ENCODE results near the gene INPP5A. TPM values are rescaled to one million over a fixed set of nuclear protein-coding genes. Genes with fewer than 3 reads are reported as not detected.

Gene INPP5A
- total RNA-seq, 1 experiment from 2014 or later = 22.6 TPM

DNA sequence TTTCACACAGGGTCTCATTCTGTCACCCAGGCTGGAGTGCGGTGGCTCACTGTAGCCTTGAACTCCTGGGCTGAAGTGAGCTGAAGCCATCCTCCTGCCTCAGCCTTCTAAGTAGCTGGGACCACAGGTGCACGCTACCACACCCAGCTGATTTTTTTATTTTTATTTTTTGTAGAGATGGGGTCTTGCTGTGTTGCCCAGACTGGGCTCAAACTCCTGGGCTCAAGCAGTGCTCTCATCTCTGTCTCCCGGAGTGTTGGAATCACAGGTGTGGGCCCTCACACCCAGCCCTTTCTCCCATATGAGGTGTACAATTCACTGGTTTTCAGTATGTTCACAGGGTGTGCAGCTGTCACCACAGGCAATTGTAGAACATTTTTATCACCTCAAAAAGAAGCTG, 5.2 kb downstream of the INPP5A start:
- Histone ChIP-seq H3K27me3 (ENCODE audit: low read length) (no peaks in the 10 kb centered on the region), H3K9me2 (replicated peaks; ENCODE audit: low read length) (no peaks in the 10 kb centered on the region), H4K20me1 (ENCODE audit: low read length) (peaks cover 20% of the 10 kb centered on the region), H2AFZ (ENCODE audit: low read length) (no peak overlapping the region), H3F3A (ENCODE audit: low read length, unreplicated experiment) (no peaks in the 10 kb centered on the region), H3K4me1 (ENCODE audit: insufficient read depth, low read length) (peaks cover 28% of the 10 kb centered on the region), H3K27ac (ENCODE audit: low read length) (no peak overlapping the region), H3K9me3 (ENCODE audit: low read length) (no peaks in the 10 kb centered on the region), H3K4me3 (ENCODE audit: low read length) (no peak overlapping the region), H3K36me3 (ENCODE audit: low read depth, low read length) (no peaks in the 10 kb centered on the region), H3K4me2 (ENCODE audit: low read length) (no peak overlapping the region), H3K9ac (ENCODE audit: low read length) (no peak overlapping the region), H3K79me2 (ENCODE audit: low read length) (peaks cover 93% of the 10 kb centered on the region)
- no peak for DNase-seq
- intact Hi-C loops (cut with micrococcal nuclease) = no loop called here
- no peak for ATAC-seq
- ChIA-PET CTCF (no interaction called here), POLR2A (ENCODE audit: unreplicated experiment) (no interaction called here)
- no peak for TF ChIP-seq EZH2 (IDR thresholded peaks at IDR 0.05; ENCODE audit: low read length, unreplicated experiment)
- TF ChIP-seq CTCF (conservative IDR thresholded peaks at IDR 0.05; ENCODE audit: low read depth, low read length) = no peak
- no TSS peak for BruUV-seq (replicated peaks)

DNA sequence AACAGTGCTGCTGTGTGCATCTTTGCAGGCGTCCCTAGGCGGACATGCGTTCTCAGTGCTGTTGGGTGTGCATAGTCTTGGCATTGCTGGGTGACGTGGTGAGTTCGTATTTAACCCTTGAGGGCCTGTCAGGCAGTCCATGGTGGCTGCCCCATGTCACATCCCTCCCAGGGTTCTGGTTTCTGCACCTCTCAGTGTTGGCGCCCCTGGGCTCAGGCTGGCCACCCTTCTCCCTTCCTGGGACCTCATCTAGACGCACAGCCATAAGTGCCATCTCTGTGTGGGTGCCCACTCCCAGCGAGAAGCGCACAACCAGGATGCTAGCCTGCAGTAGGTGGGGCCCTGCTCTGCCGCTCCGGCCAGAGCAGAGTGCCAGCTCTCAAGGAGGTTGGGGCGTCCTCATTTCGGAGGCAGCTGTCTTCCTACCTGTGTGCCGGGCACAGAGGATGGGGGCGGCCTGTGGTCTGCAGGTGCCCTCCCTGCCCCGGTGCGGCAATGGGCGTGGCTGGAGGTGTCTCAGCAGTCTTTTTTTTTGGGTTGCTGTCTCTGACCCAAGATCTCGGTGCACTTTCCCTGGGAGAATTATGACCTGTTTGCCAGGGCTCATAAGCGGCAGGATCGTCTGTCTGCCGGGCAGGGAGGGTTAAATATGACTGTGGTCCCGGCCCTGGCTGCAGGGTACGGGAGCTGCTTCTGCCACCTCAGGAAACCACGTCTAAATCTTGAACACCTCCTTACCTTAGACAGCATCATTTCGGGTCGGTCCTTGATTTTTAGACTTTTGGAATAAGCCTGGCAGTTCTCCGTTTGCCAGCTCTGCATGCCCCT, 6.5 kb downstream of the INPP5A start:
- peaks cover 12% of the 10 kb centered on the region for H4K20me1 ChIP-seq (ENCODE audit: low read length)
- no peak overlapping the region for H3K4me2 ChIP-seq (ENCODE audit: low read length)
- POLR2A ChIA-PET (ENCODE audit: unreplicated experiment) = interaction anchor here (0.6 kb wide), 1 partner anchor 28 kb away, joined by 3 read pairs; no protein-coding TSS in a partner anchor

More for the DNA sequence above, 6.5 kb downstream of the INPP5A start:
- no peaks in the 10 kb centered on the region for H3K36me3 ChIP-seq (ENCODE audit: low read depth, low read length)
- no peak for DNase-seq
- no peak overlapping the region for H3K27ac ChIP-seq (ENCODE audit: low read length)
- H3K9me2 ChIP-seq (replicated peaks; ENCODE audit: low read length) = no peaks in the 10 kb centered on the region
- H3K4me1 ChIP-seq (ENCODE audit: insufficient read depth, low read length) = peaks cover 18% of the 10 kb centered on the region
- H3K9me3 ChIP-seq (ENCODE audit: low read length) = no peaks in the 10 kb centered on the region
- H3K27me3 ChIP-seq (ENCODE audit: low read length) = no peaks in the 10 kb centered on the region
- CTCF ChIA-PET = no interaction called here
- no peak overlapping the region for H2AFZ ChIP-seq (ENCODE audit: low read length)
- no peak overlapping the region for H3K4me3 ChIP-seq (ENCODE audit: low read length)
- no peaks in the 10 kb centered on the region for H3F3A ChIP-seq (ENCODE audit: low read length, unreplicated experiment)
- H3K9ac ChIP-seq (ENCODE audit: low read length) = no peak overlapping the region
- H3K79me2 ChIP-seq (ENCODE audit: low read length) = peaks cover 94% of the 10 kb centered on the region
- TF ChIP-seq CTCF (conservative IDR thresholded peaks at IDR 0.05; ENCODE audit: low read depth, low read length) = no peak
- ATAC-seq = no peak
- intact Hi-C loops (cut with micrococcal nuclease) = no loop called here
- BruUV-seq (replicated peaks) = no TSS peak

All from PC-3 (cell line).